SW480 (cell line): ENCODE measurements around the gene ESRRB.

ENCODE experiments used
- DNase-seq: peaks from one replicate; pipeline ENCODE4 v3.0.0-alpha.2; 2016; ENCODE audit warnings: low spot score

ESRRB gene

DNA sequence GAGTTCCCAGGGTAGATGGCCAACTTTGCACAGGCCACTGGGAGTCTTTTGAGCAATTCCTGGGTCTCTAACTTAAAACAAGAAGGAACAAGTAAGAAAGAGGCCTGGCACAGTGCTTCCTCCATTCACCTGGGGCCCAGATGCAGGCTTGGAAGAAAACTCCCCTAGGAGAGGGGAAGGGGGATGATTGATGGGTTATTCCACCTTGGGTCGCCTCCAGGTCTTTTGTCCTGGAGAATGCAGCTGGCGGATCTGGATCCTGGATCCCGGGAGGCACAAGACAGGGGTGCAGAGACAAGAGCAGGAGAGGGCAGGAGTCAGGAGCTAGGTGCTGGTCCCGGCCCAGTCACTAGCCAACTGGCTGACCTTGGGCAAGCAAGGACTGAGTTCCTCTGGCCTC lies 74.5 kb downstream of the ESRRB start:
- DNase-seq, result no peak

DNA sequence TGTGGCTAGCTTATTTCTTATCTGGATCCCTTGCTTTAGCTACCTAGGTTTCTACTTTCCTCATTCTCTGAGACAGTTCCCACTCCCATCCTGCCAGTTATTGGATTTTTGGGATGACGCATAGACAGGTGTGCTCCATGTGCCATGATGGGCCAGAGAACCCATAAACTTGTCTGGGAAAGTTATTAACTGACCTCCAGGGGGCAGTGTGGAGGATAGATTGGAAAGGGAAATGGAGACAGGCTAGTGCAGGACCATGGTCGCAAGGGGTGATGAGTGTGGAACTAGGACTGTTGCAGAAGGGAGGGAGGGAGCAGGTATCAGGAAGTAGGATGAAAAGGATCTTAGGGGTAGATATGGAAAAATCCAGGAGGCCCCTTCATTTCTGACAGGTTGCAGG lies 80.3 kb downstream of the ESRRB start:
- DNase-seq, result peak; percentile 48

DNA sequence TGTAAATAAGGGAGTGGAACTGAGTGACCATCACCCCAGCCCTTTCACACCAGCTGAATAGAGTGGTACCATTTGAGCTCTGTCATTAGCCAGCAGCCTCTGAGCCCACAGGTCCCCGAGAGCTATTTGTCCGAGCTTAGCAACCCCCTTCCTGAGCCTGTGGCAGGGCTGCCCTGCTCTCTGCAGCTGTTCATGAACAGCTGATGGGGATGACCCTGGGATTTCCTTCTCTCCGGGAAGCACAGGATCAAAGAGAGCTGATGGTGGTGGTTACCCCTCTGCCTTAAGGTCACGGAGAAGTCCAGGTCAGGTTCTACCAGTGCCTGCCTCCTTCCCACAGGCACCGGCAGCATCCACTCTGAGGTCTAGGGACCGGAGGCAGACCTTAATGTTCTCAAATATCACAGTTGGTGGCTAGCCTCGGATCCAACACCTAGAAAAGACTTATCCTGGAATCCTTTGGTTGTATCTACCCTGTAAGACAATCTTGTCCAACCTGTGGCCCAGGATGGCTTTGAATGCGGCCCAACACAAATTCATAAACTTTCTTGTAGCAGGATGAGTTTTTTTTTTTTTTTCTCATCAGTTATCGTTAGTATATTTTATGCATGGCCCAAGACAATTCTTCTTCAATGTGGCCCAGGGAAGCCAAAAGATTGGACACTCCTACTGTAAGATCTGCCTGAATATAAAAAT lies 81.1 kb downstream of the ESRRB start:
- DNase-seq, result peak; percentile 28

DNA sequence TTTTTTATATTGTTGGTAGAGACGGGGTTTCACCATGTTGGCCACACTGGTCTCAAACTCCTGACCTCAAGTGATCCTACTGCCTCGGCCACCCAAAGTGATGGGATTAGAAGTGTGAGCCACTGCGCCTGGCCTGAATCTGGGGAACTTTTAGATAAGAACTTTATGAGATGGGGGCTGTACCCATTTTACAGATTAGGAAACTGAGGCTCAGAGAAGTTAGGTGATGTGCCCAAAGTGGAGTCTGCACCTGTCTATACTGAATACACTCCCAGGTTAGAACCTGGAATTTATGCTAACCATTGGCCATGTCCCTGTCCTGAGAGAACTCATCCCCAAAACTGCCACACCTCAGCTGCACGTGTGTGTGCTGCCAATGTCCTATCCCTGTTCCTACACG lies 81.9 kb downstream of the ESRRB start:
- no peak for DNase-seq

DNA sequence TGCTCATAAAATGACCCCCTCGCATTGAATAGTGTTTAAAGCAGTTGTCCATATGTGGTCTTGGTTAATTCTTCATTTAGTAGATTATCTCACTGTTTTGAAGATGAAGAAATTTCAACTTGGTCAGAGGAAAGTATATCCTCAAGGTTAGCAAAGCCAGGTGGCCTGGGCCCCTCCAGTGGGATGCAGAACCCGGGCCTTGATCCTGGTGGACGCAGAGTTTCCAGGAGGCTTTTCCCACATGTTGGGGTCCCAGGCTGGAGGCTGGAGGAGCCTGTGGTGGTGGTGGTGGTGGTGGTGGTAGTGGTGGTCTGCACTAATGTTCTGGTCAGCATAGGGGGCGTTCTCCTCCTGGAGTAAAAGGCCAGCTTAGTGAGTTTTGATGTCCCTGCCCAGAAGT lies 85.9 kb downstream of the ESRRB start:
- DNase-seq, result no peak

DNA sequence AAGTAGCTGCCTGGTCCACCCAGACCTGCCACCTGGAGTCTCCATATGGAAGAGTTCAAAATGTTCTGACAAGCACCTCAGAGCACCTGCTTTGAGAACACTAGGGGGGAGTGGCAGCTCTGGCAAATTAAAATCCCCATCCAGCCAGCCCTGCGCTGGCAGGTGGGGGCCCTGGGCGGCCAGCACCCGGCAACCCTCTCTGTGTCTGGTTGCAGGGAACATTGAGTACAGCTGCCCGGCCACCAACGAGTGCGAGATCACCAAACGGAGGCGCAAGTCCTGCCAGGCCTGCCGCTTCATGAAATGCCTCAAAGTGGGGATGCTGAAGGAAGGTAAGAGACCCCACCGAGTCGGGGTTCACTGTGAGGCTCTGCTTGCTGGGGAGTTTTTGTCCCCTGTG lies 86.4 kb downstream of the ESRRB start:
- no peak for DNase-seq

DNA sequence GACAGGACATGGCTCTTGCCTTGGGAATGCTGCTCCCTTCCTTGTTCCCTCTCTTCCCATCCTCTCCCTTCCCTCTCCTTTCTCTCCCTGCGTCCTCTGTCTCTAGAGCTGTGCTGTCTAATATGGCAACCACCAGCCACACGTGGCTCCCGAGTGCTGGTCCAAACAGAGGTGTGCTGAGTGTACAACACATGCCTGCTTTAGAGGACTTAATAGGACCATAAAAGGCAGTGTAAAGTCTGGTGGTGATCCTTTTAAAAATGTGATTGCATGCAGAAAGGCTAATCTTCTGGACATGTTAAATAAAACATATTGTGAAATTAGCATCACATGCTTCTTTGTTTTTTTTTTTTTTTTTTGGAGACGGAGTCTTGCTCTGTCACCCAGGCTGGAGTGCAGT lies 87.2 kb downstream of the ESRRB start:
- DNase-seq, result no peak

DNA sequence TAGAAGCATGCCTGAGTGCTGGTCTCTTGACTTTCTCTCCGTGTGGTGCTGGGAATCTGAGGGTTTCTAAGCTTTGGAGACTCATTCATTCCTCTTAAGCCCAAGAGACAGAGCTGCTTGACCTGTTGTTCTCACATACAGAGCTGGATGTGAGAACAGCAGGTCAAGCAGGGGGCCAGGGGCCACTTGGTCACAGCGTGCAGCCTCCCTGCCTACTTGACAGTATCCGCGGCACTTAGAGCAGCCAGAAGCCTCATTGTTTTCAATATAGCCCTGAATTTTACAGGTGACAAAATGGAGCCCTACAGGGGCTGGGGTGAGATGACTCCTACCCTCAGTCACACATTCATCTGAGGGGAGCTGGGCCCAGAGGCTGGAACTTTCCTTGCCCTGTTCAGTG lies 88.9 kb downstream of the ESRRB start:
- DNase-seq, result no peak

DNA sequence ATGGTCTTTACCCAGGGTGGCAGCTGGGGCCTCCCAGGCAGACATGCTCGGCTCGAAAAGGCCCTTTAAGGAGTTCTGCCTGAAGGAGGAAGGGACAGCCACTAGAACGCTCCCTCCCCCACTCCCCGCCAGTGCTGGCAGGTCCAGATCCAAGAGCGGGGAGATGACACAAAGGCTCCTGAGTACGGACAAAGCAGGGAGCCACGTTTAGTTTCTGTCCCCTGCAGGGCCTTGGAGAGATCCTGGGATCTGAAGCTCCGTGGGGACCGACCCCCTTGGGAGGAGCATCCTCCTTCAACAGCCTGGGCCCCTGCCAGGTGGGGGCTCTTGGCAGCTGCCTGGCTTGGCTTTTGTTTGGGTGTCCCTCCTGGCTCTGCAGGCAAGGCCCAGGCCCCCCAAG lies 89.7 kb downstream of the ESRRB start:
- no peak for DNase-seq

DNA sequence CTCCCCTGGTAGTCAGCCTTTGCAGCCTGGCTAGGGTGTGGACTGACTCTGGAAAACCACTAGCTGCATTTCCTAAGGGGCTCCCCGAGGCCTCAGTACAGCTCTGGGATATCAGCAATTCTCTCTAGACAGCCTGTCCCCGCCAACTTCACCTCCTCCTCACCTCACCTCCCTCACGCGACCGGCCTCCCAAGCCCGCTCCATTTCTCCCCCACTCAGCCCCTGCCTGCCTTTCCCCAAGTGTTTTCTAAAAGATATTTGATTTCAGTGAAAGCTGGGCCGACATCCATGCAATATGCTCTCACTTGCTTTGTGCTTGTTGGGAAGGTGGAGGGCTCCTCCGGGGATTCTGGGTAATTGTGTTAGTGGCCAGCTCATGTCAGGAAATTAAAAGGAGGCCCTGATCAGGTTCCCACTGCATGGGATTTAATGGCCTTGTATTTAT lies 91.8 kb downstream of the ESRRB start:
- DNase-seq, result no peak

DNA sequence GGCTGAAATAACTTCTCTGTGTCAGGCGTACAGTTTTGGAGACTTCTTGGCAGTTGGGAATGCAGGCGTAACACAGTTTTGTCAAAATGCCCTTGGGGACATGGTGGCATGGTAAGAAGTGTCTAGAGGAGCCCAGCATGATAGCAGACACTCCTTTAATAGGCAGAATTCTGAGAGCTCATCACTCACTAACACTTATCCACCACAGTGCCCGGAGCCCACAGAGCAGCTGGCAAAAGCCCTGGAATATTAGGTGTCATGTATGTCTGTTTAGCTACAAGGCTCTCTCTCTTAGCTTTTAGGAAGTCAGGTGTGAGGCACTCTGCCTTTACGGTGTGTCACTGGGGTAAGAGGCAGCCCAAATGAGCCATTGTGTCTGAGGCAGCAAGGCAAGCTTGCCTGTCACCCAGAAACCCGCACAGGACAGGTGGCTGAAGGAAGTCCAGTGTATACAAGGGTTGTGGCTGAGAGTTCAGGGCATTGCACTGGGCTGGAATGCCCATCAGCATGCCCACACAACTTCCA lies 96.3 kb downstream of the ESRRB start:
- DNase-seq, result no peak

DNA sequence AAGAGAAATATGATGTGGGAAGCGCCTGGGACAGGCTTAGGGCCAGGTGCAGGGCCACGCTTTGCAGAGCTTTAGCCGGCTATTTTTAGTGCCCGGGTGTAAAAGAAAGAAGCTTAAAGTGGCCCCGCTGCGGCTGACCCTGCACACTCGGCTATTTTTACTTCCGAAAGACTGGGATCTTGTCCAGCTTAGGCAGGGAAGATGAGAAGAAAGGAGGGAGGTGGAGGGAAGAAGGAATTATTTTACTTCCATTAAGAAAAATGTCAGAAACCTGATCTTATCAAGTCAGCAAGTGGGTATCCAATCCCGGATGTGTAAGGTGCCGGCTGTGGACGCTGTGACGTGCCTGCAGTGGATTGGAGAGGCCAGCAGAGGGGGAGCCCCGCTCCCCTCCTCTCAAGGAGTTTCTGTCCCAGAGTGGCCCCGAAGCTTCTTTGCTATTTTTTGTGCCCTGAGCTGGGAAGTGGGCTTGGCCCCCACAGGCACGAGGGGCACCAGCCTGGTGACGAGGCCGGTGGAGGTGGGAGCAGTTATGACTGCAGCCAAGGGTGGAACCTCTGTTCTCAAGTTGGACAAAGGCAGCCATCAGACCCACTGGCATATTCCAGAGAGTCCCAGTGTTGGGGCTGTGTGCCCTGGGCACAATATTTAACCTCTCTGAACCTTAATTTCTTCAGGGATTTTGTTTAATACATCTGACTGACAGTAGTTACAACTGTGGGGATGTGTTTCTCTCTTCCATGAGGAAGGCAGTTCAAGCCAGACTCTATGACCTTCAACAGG lies 97.7 kb downstream of the ESRRB start:
- no peak for DNase-seq

DNA sequence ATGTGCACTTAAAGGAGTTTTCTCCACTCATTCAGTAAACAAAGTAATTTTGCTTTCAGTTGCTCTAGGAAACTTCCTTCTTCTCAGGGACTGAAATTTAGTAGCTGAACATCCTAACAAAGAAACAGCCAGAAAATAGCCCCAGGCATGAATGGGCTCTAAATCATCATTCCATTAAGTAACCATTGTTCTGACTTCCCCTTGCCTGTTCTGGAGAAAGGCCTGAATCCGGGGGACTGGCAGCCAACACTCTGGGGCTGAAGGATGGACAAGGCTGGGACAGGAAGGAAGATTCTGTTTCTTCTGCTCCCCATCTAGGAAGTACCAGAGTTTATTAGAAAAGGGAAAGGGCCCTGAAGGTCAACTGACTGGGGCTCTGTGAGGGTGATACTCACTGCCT lies 104.5 kb downstream of the ESRRB start:
- no peak for DNase-seq

DNA sequence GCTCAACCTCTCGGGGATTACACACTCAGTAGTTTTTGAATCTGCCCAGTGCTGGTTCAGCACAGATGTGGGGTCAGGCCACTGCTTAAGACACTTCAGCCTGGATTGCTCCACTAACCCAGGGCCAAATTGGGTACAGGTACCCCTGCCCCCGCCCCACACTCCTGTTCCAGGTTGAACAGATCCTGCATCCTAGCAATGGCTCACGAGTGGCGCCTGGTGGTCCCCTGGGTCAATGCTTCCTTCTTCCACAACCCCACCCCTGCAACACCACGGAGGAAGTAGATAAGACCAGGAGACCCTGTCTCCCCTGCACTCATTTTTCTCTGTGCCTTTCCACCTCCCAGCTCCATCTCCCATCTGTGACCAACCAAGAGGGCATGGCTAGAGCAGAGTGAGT lies 108.4 kb downstream of the ESRRB start:
- no peak for DNase-seq

DNA sequence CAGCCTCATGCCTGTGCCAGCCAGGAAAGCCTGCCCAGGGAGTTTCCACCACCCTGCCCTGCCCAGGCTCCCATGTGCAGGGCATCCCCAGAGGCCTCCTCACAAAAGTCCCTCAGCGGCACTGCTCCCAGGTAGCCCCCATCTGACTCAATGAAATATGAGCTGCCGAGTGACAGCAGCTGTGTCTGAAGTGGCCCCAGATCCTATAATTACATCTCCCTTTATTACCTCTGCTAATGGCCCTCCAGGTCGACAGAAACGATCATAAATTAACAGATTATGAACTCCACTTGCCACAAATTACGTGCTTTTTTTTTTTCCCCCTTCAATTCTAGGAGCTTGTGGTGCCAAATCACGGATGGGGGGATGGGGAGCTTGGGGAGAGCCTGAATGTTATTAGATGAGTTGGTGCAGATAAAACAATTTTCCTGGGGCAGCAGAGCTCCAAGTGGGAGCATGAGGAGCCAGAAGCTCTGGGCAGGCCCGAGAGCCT lies 110.4 kb downstream of the ESRRB start:
- peak; percentile 39 for DNase-seq

DNA sequence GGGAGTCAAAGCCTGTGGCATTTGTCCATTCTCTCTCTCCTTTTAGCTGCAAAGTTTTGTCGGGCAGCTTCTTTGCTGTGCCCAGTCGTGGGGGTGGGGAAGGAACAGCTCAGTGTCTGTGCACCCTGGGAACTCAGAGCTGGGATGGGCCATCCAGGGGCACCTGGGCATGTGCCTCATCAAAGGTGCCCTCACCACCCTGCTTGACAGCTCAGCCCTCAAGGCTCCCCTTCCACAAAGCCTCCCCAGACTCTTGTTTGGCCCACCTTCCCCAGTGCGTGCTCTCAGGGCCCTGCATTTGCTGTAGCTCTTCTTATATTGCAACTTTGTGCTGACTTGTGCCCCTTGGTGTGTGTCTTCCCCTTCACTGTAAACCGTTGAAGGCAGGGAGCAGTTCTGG lies 112.6 kb downstream of the ESRRB start:
- no peak for DNase-seq

DNA sequence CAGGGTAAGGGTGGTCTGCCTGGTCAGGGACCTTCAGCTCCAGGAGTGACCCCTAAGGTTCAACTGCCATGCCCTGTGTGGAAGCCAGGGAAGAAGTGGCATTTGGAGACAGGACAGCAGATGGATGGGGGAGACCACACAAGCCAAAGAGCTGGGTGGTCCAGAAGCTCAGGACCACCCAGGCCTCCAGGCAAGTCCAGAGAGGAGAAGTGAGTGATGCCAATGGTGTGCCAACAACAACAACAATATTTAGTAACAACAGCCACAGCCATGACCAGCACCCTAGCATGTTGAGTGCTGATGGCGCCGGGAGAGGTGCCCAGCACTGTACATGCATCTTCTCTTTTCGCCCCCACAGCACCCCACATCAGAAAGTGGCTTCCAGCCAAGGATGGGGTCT lies 113.7 kb downstream of the ESRRB start:
- no peak for DNase-seq

DNA sequence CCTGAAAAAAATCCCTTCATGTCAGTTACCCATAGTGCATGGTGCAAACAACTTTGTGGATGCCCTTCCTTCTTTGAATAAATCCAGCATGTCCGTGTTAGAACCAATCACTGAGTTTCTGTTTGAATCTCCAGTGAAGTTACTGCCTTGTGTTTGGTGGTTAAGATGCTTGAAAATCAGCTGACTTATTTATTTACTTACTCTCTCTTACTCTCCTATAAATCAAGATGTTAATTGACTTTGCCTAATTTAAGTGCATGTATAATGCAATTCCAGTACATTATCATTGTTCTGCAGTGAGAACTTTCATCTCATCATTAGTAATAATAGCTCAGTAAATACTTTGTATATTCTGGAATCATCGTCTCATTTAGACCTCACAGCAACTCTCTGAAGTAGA lies 114.2 kb downstream of the ESRRB start:
- no peak for DNase-seq

DNA sequence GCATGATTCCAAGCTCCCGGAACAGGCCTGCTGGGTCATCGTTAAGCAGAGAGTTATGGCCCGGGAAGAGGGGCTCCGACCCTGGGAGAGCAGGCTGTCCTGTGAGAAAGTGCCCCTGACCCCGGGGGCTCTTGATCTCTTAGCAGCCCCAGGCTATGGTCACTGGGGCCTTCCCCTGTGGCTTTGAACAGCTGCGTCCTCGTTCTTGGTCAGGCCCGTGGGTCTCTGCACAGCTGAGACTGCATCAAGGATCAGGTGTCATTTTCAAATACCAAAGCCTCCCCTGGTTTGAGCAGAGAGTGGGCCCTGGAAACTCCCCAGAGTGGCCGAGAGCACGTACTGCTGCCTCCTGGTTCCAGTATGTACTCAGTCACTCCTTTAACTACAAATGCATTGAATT lies 114.8 kb downstream of the ESRRB start:
- DNase-seq, result no peak

DNA sequence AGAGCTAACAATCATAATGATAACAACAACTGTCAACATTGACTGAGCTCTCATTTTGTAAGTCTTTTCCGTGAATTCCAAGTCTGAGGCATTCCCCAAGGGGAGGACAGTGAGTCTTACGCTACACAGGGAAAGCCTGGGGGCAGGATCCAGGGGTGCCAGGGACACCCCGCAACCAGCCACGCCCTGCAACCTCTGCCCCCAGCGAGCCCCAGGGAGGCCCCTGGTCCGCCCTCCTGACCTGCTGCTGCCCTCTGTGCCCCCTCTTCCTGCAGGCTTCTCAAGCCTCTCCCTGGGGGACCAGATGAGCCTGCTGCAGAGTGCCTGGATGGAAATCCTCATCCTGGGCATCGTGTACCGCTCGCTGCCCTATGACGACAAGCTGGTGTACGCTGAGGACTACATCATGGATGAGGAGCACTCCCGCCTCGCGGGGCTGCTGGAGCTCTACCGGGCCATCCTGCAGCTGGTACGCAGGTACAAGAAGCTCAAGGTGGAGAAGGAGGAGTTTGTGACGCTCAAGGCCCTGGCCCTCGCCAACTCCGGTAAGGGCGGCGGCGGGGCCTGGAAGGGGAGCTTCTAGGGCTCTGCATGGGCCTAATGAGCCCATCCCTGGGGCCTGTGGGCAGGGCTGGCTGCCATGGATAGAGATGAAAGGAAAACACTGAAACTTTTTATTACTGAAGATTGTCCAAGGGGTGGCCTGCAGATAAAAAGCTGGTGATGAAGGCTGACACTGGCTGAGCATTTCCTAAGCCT lies 115.4 kb downstream of the ESRRB start:
- DNase-seq, result no peak

DNA sequence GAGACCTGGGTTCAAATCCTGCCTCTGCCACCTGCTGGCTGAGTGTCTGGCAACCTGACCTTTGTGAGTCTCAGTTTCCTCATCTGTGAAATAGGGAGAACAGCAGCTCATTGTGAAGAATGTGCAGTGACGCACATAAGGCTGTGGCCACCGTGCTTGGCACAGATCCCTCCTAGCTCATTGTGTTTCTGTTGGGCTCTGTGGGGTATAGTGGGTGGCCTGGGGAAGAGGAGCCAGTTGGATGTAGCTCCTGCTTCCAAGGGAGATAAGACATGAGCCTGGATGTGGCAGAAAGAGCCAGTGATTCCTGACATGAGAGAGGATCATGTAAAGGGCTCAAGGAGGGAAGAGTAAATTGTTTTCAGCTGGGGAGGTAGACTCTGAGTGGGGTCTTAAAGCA lies 120.0 kb downstream of the ESRRB start:
- DNase-seq, result no peak

DNA sequence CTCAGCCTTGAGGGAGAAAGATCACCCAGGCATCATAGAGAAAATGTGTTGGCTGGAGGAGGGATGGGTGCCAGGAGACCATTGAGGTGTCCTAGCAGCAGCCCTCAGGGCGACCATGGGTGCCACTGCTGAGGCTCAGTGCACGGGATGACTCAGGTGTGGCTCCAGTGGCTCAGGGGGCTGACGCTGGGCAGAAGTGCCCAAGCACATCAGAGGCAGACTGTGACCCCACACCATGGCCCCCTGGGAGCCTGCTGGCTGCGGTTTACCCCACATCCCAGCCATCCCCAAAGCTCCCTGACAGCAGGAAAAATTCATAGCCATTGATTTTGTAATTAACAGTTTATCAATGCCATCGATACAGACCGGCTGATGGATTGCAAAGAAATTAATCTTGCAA lies 120.7 kb downstream of the ESRRB start:
- DNase-seq, result no peak
